ENCODE results near the gene TEX29. TPM values are rescaled to one million over a fixed set of nuclear protein-coding genes. Genes with fewer than 3 reads are reported as not detected.

The TEX29 gene
- total RNA-seq, 1 donor from 2014 or later, result not detected

GRCh38 chr13:111319521-111319920 is 921 bp upstream of the TEX29 start:
- DNase-seq (ENCODE audit: low read depth), result no peak
- no peak overlapping the region for H3K4me3 ChIP-seq (ENCODE audit: low read depth, low read length)
- TF ChIP-seq CTCF (conservative IDR thresholded peaks at IDR 0.05; ENCODE audit: low read depth, low read length), result no peak

GRCh38 chr13:111322001-111322915 is 1.8 kb downstream of the TEX29 start:
- no peak for TF ChIP-seq CTCF (conservative IDR thresholded peaks at IDR 0.05; ENCODE audit: low read depth, low read length)
- no peak for DNase-seq (ENCODE audit: low read depth)
- no peak overlapping the region for H3K4me3 ChIP-seq (ENCODE audit: low read depth, low read length)

GRCh38 chr13:111322916-111323331 is 2.5 kb downstream of the TEX29 start:
- DNase-seq (ENCODE audit: low read depth), result no peak
- no peak overlapping the region for H3K4me3 ChIP-seq (ENCODE audit: low read depth, low read length)
- TF ChIP-seq CTCF (conservative IDR thresholded peaks at IDR 0.05; ENCODE audit: low read depth, low read length), result no peak

GRCh38 chr13:111323549-111323948 is 3.1 kb downstream of the TEX29 start:
- no peak overlapping the region for H3K4me3 ChIP-seq (ENCODE audit: low read depth, low read length)
- no peak for DNase-seq (ENCODE audit: low read depth)
- TF ChIP-seq CTCF (conservative IDR thresholded peaks at IDR 0.05; ENCODE audit: low read depth, low read length), result no peak

- no peak overlapping the region for H3K4me3 ChIP-seq (ENCODE audit: low read depth, low read length)
- no peak for DNase-seq (ENCODE audit: low read depth)
- no peak for TF ChIP-seq CTCF (conservative IDR thresholded peaks at IDR 0.05; ENCODE audit: low read depth, low read length)
These were observed 3.7 kb downstream of the TEX29 start for GRCh38 chr13:111323950-111324651.

GRCh38 chr13:111324736-111325135 is 4.3 kb downstream of the TEX29 start:
- H3K4me3 ChIP-seq (ENCODE audit: low read depth, low read length), result no peak overlapping the region
- no peak for TF ChIP-seq CTCF (conservative IDR thresholded peaks at IDR 0.05; ENCODE audit: low read depth, low read length)
- no peak for DNase-seq (ENCODE audit: low read depth)
